Calu3 (cell line): ENCODE data around the gene CIRBP. TPM values are rescaled to one million over a fixed set of nuclear protein-coding genes. Genes with fewer than 3 reads are reported as not detected.

Source experiments
- BruUV-seq: library from RNA; stranded (reverse); fragments of 400-500 nt; replicated peaks from 2 replicates; lab custom pipeline; 2021; lab: Mats Ljungman, UMichigan
- CTCF ChIA-PET: fragments of 300-600 bp; sonication (Branson Sonifier 250); formaldehyde crosslinking; loops from one replicate; lab custom pipeline; 2022; ENCODE audit warnings: antibody characterized with exemption; lab: Charles Lee
- DNase-seq: peaks from one replicate; pipeline ENCODE4 v3.0.0; 2022
- H3K27ac Mint-ChIP-seq: one replicate; pipeline ENCODE4 v1.8.0; 2022; ENCODE audit warnings: mixed read lengths; ENCODE audit not compliant: unreplicated experiment
- H3K27me3 Mint-ChIP-seq: one replicate; pipeline ENCODE4 v1.8.0; 2022; ENCODE audit warnings: mixed read lengths; ENCODE audit not compliant: unreplicated experiment
- H3K36me3 Mint-ChIP-seq: one replicate; pipeline ENCODE4 v1.8.0; 2022; ENCODE audit warnings: mild to moderate bottlenecking, moderate library complexity, mixed read lengths; ENCODE audit not compliant: insufficient read depth, unreplicated experiment
- H3K4me1 Mint-ChIP-seq: one replicate; pipeline ENCODE4 v1.8.0; 2022; ENCODE audit warnings: mild to moderate bottlenecking, low read depth, mixed read lengths; ENCODE audit not compliant: unreplicated experiment
- H3K4me3 Mint-ChIP-seq: one replicate; pipeline ENCODE4 v1.8.0; 2022; ENCODE audit warnings: mild to moderate bottlenecking, low read depth, moderate library complexity, mixed read lengths; ENCODE audit not compliant: unreplicated experiment
- H3K9me3 Mint-ChIP-seq: one replicate; pipeline ENCODE4 v1.8.0; 2022; ENCODE audit warnings: low read depth, mixed read lengths; ENCODE audit not compliant: unreplicated experiment
- CTCF ChIP-seq: fragments of 200-600 bp; IDR thresholded peaks from one replicate; pipeline ENCODE4 v1.8.0; 2022; ENCODE audit warnings: antibody characterized with exemption; ENCODE audit not compliant: unreplicated experiment
- intact Hi-C: fragments of 100-400 bp; cut with micrococcal nuclease; formaldehyde crosslinking; loops from one replicate; pipeline ENCODE4 v1.10.0; 2022; ENCODE audit not compliant: unreplicated experiment
- total RNA-seq: library from RNA; stranded (reverse); gene quantifications from 2 replicates; pipeline ENCODE4 v1.2.3, GENCODE V29; 2022

The CIRBP gene
- total RNA-seq, 1 experiment from 2014 or later: 102 TPM

GRCh38 chr19:1278074-1278473 is 8.9 kb downstream of the CIRBP start:
- CTCF ChIA-PET: no interaction called here
- Mint-ChIP-seq H3K27me3 (no peaks in the 10 kb centered on the region), H3K4me3 (no peak overlapping the region), H3K4me1 (no peaks in the 10 kb centered on the region), H3K9me3 (no peaks in the 10 kb centered on the region), H3K27ac (no peak overlapping the region), H3K36me3 (peaks cover 49% of the 10 kb centered on the region)
- no peak for TF ChIP-seq CTCF
- BruUV-seq: no TSS peak
- no peak for DNase-seq
- intact Hi-C loops: loop anchor here (2.0 kb wide), 1 partner anchor 95 kb away; no protein-coding TSS in a partner anchor

- BruUV-seq: no TSS peak
- Mint-ChIP-seq H3K27ac (no peak overlapping the region), H3K4me3 (no peak overlapping the region), H3K36me3 (peaks cover 40% of the 10 kb centered on the region), H3K9me3 (no peaks in the 10 kb centered on the region), H3K4me1 (peaks cover 2% of the 10 kb centered on the region), H3K27me3 (peaks cover 4% of the 10 kb centered on the region)
- TF ChIP-seq CTCF: no peak
- intact Hi-C loops: loop anchor here (2.0 kb wide), 1 partner anchor 94 kb away; no protein-coding TSS in a partner anchor
- CTCF ChIA-PET: interaction anchor here (0.8 to 1.0 kb wide), 3 partner anchors 35 to 94 kb away, joined by 3 to 5 read pairs (median 3); no protein-coding TSS in a partner anchor
- DNase-seq: no peak
Observed at GRCh38 chr19:1278713-1279660, 9.9 kb downstream of the CIRBP start.

- H3K27me3 Mint-ChIP-seq: peaks cover 12% of the 10 kb centered on the region
- no peaks in the 10 kb centered on the region for H3K9me3 Mint-ChIP-seq
- no peak overlapping the region for H3K27ac Mint-ChIP-seq
- intact Hi-C loops: loop anchor here (2.0 kb wide), 1 partner anchor 93 kb away; no protein-coding TSS in a partner anchor
- H3K4me1 Mint-ChIP-seq: peaks cover 8% of the 10 kb centered on the region
- BruUV-seq: no TSS peak
- no peak overlapping the region for H3K4me3 Mint-ChIP-seq
- DNase-seq: peak; percentile 79
- CTCF ChIA-PET: interaction anchor here (0.6 to 1.0 kb wide), 5 partner anchors 36 to 93 kb away, joined by 3 to 5 read pairs (median 3); no protein-coding TSS in a partner anchor
- peaks cover 35% of the 10 kb centered on the region for H3K36me3 Mint-ChIP-seq
- peak; percentile 66 for TF ChIP-seq CTCF
Observed at GRCh38 chr19:1279782-1280341, 10.7 kb downstream of the CIRBP start.
